GM20431 (cell line): ENCODE measurements around the gene VSX2.

Source experiments
- in situ Hi-C: fragments of 300-500 bp; cut with MseI, MboI; formaldehyde crosslinking; loops from one replicate; pipeline ENCODE4 v1.15.0; 2020; ENCODE audit warnings: low sequenced_read_pairs; ENCODE audit not compliant: unreplicated experiment

VSX2 gene

DNA sequence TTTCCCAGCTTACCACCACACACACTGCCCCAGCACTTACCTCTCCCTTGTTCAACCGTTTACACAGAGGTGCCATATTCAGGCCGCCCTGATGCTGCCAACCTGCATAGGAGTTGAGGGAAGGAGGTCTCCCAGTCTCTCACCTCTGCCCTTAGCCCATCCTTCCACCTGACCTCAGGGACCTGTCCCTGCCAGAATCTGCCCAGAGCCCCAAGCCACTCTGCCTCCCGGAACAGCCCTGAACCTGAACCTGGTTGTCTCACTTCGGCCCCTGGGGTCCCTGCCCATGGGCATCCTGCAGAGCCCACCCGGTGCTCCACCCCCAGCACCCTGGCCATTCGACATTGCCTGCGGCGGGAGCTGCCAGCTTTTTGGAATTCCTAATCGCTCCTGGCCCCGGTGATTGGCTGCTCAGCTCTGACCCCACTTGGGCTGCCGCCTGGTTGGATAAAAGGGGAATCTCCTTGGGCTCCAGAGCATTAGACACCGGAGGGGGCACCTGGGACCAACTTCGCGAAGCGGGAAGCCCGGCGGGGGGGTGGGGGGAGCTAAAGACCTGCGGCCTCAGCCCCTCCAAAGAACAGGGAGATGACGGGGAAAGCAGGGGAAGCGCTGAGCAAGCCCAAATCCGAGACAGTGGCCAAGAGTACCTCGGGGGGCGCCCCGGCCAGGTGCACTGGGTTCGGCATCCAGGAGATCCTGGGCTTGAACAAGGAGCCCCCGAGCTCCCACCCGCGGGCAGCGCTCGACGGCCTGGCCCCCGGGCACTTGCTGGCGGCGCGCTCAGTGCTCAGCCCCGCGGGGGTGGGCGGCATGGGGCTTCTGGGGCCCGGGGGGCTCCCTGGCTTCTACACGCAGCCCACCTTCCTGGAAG, at the start of gene VSX2:
Gene VSX2, plus strand, starts transcription at position 476 of the 874 bp plus-strand sequence. Its CDS starts 113 bp downstream, at position 589.
- in situ Hi-C loops, result no loop called here

DNA sequence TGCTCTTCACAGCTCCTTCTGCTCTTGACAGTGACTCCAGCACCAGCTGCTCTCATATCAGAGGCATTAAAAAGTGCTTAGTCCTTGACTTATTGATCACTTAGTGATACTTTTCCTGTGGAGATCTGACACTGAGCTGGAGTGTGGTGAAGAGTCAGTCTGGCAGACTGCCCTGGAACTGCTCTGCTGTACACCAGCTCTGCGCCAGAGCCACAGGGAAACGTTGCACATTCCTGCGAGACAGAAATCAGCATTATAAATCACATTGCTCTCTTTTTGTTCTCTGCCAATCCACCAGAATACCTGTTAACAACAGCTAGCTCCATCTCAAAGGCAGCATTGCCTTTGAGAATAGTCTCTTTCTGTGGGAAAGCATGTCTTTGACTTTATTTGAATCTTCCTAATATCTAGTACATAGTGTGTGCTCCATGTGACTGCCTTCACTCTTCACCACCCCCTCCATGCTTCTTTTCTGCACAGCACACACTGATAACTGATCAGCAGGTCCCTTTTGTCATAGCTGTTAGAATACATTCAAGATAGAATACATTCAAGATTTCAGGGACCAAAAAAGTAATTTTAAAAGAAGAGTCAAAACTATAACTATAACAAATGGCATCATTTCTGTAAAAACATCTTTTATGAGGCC, 48.2 kb upstream of the VSX2 start:
- in situ Hi-C loops, result no loop called here

DNA sequence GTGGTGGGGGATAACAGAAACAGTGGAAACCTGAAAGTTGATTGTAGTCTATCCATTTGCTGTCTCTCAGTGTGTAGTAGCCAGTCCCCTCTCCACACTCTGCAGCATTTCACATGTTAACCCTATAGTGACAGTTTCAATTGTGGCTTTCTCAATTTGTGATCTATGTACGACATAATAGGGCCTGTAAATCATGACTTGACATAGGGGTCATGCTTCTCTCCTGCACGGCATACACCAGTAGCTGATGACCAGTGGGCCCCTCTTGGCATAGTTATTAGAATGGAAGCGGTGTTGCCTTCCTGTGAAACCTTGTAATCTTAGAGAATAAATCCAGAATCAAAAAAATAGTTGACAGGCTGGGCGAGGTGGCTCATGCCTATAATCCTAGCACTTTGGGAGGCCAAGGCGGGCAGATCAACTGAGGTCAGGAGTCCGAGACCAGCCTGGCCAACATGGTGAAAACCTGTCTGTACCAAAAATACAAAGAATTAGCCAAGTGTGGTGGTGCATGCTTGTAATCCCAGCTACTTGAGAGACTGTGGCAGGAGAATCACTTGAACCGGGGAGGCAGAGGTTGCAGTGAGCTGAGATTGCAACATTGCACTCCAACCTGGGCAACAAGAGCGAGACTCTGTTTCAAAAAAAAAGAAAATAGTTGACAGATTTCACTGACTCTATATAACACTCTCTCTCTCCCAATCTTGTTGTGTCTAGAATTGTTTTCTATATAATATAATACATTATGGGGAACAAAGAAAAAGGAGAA, 44.6 kb upstream of the VSX2 start:
- in situ Hi-C loops, result no loop called here

DNA sequence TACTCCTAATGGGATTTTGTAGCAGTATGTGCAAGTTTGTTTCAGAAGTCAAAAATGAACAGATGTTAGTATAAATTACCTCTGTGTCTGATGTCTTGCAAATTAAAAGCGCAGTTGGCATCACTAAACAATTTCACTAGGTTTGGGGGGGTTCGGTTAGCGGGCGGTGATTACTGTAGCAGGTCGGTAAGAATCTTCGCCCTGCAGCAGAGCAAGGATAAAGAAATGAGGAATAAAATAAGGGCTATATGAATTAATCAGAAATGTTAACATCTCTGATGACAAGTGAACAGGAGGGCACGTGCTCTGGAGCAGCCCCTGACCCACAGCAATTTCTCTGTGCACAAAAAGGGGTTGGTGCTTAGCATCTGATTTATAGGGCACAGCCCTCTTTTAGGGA, 43.6 kb upstream of the VSX2 start:
- in situ Hi-C loops, result no loop called here

DNA sequence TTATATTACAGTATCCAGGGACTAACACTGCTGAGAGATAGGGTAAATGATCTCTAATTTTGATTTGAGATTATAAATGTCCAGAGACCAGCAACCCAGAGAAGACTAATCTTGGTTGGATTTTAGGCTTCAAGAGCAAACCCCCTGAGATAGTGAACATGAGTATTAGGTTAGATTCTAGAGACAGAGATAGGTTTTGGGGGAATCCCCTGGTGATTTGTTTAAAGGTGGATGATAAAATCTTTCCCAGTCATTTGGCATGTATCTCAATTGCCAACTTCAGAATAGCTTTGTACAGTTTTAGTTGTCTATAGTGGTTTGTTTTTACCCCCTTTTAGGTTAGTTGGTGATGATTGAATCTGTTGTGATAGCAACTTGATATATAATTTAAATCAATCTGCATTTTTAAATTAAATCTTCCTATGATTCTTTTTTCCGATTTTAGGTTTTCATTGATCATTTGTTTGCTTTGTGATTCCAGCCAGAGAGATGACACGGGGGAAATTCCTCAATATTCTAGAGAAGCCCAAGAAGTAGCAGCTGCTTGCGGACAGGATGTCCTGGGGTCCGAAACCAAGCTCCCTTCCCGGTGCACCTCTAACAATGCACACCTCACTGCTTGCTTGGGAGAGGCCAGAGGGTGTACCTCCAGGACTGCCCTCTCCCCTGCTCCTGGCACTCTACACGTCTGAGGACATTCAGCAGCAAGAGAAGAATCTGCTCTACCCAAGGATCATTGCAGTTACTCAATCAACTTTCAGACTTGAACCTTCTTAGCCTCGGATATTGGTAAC, 40.6 kb upstream of the VSX2 start:
- in situ Hi-C loops, result no loop called here

DNA sequence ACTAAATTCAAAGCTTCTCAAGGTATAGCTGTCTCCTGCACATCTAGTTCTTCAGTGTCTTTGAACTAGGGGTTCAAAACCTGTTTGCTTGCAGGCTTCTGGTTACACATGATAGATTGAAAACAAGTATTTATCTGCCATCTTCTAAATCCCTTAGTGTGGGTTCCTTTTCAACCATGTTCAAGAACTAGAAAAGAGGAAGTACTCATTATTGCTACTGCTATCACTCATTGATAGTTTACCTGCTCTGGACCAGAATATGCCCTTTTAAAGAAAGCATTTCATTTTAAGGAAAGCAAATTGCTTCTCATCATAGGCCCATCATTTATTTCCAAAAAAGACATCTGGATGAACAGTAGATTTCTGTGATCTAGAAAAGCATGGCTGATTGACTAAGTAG, 37.1 kb upstream of the VSX2 start:
- in situ Hi-C loops, result no loop called here

DNA sequence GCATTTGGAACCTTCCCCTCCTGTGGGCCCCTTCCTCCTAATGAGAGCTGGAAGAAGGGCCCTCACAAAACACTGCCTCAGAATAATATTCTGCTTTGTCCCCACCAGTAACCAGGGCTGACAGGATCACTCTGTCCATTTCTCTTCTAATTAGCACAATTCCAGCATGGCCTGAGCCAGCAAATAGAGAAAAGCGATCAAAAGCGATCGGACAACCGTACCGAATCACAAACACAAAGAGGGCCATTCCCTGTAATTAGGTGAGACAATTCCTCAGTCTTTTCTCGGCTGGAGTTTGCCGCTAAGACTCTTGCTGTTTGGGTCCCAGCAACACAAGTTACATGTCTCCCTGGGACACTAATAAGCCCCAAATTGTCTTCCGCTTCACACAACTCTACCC, 35.6 kb upstream of the VSX2 start:
- in situ Hi-C loops, result no loop called here

DNA sequence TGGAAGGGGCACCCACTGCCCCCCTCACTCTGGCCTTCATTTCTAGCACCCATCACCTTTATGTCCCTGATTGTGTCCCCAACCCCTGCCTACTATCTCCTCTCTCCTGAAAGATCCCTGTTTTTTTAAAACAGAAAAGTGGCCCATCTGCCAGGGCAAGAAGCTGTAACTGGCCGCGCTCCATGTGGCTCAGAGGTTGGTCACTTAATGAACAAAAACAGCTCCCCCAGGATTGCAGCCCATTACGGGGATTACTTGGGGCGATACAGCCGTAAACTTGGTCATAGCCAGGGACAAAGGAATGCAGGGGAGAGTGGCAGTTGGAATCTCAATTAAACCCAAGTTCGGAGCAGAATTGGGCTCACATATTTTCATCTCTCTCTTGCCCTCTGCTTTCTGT, 34.8 kb upstream of the VSX2 start:
- in situ Hi-C loops, result no loop called here

DNA sequence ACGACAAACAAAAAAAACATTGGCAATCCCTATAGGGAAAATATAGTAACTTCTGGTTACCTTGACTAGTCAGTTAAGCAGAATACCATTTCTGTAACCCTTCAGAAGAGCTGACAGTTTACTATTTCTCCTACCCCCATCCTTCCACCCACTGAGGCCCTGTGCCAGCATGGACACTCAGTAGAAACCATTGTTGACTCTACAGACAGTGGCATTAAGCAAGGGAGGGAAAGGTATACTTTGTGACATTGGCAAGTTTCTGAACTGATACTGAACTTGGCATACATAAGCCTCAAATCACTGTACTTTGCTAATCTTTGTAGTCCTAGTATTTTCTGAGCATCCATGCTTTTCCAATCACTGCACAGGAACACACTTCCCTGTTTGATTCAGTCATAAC, 33.4 kb upstream of the VSX2 start:
- in situ Hi-C loops, result no loop called here

DNA sequence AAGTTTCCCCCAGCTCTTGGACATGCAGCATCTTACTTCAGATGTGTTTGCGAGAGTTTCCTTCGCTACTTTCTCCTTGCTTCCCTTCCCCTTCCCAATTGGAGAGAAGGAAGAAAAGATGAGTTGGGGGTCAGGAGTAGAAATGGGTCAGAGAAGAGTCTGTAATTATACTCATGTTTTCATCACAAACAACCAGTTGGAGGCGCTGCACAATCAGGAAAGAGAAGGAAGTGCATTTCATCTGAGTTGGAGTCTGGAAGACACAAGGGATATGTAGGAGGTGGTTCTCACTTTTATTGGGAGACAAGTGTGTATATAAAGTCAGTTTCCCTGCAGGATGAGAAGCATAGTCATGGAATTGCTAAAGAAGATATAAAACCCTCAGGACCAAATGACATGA, 31.3 kb upstream of the VSX2 start:
- in situ Hi-C loops, result no loop called here

DNA sequence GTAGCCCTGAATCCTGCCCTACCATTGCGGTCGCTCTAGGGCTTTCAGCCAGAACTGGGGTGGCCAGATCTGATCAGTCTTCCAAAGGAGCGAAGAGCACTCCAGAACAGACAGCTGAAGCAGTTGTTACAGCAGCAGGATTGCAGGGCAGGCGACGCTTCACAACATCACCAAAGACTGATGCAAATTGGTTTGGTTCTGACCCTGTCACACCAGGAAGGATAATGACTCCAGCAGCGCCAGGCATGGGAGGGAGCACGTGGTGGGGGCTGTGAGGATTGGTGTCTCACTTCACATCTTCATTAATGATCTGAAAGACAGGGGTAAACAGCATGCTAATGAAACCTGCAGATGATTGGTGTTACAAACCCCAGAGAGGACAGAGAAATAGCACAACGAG, 30.6 kb upstream of the VSX2 start:
- in situ Hi-C loops, result no loop called here

DNA sequence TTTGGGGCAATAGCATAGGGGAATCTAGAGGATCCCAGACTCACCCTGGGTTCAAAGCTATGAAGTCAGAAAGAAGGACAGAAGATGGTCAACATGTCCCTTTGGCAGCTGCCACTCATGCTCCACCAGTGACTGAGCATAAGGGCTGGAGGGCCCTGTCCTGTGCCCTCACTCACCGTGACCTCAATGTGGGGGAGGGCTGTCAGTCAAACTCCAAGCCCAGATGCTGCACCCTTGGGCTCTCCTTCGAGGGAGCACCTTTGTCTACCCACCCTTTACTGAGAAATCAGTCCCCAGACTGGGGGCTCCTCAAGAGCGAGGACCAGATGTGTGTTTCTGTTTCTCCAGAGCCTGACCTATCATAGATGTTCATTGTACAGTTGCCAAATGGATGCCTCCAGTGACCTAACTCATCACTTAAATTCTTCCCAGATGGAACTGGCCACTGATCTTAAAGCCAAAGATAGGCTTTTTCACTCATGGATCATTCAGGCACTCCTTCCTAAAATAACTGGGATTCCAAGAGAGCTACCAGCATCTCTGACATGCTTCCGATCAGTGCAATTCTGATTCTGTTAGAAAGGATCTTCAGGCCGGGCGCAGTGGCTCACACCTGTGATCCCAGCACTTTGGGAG, 27.2 kb upstream of the VSX2 start:
- in situ Hi-C loops, result no loop called here

DNA sequence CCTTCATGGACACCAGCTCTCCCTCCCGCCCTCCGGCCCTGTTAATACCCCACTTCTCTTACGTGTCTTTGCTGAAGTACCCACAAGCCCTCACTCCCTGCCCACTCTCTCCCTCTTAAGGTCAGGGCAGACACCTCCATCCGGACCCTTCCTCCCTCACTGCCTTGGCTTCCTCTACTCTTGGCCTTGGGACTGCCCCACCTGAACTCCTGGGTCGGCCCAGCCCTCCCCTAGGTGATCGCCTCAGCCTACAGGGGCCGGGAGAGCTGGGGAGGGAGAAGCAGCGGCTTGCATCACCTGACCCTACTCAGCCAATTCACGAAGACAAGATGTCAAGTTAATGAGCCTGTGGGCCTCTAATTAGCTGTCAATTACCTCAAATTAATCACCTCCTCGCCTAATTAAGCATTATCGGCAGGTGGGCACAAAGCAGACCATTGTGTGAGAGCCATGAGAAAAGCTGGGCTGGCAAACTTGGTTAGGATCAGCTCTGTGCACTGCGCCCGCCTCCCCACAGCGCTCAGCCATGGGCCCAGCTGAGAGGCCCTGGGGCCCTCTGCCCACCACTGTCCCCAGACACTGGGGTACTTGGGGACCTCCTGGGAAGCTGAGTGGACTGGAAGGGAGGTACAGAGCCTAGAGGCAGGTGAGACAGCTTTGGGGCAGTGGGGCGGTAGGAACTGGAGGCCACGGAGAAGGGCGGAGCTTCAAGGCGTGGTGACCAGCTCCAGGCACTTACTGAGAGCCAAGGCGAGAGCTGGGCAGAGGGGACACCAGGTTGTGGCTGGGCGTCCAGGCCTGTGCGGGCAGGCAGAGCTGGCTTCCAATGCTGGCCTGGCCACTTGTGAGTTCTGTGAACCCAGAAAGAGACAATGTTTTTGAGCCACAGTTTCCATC, 25.1 kb upstream of the VSX2 start:
- in situ Hi-C loops, result no loop called here

DNA sequence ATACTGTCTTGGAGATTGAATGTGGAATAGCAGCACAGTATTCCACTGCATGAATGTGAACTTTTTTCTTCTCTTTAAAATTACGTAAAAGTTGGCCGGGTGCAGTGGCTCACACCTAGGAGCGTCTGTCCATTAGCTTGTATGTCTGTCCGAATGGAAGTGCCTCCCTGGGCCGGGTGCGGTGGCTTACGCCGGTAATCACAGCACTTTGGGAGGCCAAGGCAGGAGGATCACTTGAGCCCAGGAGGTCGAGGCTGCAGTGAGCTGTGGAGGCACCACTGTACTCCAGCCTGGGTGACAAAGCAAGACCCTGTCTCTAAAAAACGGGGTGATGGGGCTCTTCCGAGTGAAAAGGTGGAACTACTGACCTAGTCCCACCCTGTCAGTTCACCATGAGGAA, 22.6 kb upstream of the VSX2 start:
- in situ Hi-C loops, result no loop called here

DNA sequence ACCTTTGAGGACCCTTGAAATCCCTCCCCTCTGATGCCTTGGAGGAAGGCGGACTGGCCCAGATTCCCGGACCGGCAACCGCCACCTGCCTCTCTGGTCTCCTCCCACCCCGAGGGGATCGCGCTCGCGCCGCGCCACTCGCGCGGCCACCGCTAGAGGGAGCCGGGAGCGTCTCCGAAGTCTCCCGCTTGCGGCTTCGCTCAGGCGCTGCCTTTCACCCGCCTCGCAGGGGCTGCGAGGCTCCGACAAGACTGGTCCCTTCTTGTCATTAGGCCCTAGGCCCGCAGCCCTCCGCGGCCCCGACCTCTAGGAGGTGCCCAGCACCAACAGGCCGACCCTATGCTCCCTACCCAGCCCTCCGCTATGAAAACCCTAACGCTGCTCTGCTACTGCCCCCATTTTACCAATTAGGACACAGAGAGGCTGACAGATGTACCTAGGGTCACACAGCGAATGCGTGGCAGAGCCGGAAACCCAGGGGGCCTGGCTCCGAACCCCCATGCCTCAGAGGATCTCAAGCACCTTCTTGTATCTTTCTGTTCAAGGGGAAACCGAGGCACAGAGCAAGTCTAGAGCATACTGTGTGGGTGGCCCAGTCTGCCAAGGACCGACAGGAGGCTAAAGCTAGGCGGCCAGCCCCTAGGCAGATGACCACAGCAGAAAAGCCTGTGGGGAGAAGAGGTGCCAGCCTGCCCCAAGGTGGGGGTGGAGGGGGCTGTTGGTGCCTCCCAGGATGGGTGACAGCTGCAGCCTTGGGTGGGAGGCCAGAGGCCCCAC, 21.4 kb upstream of the VSX2 start:
- in situ Hi-C loops, result no loop called here

DNA sequence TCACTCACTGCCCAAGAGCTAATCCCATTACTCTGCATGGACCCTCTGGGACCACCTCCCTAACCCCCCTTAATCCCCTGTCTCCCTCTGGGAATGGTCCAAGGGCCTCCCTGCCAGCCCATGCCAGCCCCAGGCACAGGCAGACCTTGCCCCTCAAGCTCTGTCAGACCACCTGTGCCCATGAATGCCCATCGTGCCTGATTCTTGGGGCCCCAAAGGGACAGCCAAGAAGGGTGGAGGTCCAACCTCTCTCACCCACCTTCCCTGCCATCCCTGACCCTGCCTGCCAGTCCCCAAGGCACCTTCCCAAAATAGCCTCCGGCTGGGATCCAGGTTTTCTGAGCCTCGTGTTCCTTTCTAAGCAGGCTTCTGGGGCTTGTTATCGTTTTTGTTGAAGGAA, 20.8 kb upstream of the VSX2 start:
- in situ Hi-C loops, result no loop called here

DNA sequence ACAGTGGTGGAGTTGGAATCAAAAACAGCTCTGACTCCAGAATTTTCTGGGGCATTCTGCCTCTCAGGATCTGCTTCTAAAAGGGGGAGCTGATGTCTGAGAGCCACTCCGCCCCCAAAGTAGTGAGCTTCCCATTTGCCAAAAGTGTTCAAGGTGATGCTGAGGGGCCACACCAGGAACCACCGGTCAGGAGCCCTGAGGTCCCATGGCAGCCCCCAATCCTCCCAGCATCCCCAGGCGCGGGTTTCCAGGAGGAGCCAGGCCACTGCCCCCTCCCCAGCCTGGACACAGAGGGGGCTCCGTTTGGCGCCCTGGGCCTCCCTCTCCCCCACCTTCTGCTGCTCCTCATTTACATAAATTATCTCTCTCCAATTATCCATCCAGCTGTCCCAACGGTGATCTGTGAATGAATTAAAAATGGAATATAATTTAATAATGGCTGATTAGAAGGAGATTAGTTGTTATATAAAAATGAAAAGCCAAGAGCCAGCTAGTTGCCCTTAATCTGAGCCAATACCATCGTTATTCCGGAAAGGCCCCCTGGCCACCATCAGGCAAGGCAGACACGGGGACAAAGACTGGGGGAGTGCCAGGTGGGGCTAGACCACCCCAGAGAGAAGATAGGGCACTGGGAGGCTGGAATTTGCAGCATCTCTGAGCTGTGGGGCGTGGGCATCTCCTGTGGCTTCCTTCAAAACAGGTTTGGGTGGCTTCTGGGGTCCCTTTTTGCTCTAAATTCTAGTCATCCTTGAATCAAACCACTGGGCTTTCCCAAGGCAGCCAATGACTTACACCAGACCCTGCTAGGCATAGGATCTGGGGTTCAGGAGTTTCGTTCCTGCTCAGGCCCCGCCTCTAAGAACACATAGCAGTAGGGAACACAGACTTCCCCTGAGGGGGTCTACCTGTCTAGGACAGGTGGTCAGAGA, 19.7 kb upstream of the VSX2 start:
- in situ Hi-C loops, result no loop called here
